Common myeloid progenitor, CD34-positive (primary cell): ENCODE results near the gene ODC1.
"Not testable (repeated sequence)": the region's sequence is repeated elsewhere in the genome, so short reads cannot be mapped to it uniquely, and the experiment has no call there.

Source experiments
- CTCF ChIA-PET: fragments of 350-600 bp; sonication (Branson Sonifier 250); formaldehyde crosslinking; loops from one replicate; lab custom pipeline; 2021; ENCODE audit warnings: antibody characterized with exemption; lab: Charles Lee
- POLR2A ChIA-PET: fragments of 350-600 bp; sonication (Branson Sonifier 250); formaldehyde crosslinking; loops from one replicate; lab custom pipeline; 2021; ENCODE audit warnings: antibody characterized with exemption; lab: Charles Lee
- DNase-seq, 3 donors: peaks; one replicate each; pipeline versions ENCODE4 v3.0.0 to v3.0.0-alpha.2; 2013
- H3K27ac ChIP-seq, 2 experiments: 1 replicate in 1 of 2; 2 replicates in 1 of 2; pipeline ENCODE4 v1.7.0; 2013; ENCODE audit warnings: inconsistent platforms in 2 of 2, low read length in 2 of 2, mild to moderate bottlenecking in 2 of 2, low read depth in 1 of 2, moderate library complexity in 1 of 2; ENCODE audit not compliant: severe bottlenecking in 2 of 2, insufficient read depth in 1 of 2, poor library complexity in 1 of 2
- H3K27me3 ChIP-seq, 5 experiments: replicated peaks in 2 of 5; 1 replicate in 3 of 5; 2 replicates in 2 of 5; pipeline versions ENCODE4 v1.6.1 to v1.7.0; 2013; ENCODE audit warnings: low read length in 4 of 5, mild to moderate bottlenecking in 2 of 5, moderate library complexity in 2 of 5, inconsistent platforms in 1 of 5; ENCODE audit not compliant: insufficient read depth in 5 of 5, control insufficient read depth in 4 of 5
- H3K36me3 ChIP-seq, 4 experiments: 1 replicate in 2 of 4; 2 replicates in 2 of 4; pipeline versions ENCODE4 v1.6.1 to v1.7.0; 2013; ENCODE audit warnings: low read length in 3 of 4, control low read depth in 1 of 4, mild to moderate bottlenecking in 1 of 4; ENCODE audit not compliant: control insufficient read depth in 4 of 4, insufficient read depth in 4 of 4
- H3K4me1 ChIP-seq, 4 experiments: 1 replicate in 3 of 4; 2 replicates in 1 of 4; pipeline versions ENCODE4 v1.6.1 to v1.7.1; 2013; ENCODE audit warnings: low read length in 3 of 4, mild to moderate bottlenecking in 3 of 4, control low read depth in 1 of 4, inconsistent platforms in 1 of 4, moderate library complexity in 1 of 4; ENCODE audit not compliant: control insufficient read depth in 4 of 4, insufficient read depth in 4 of 4; ENCODE audit errors: control extremely low read depth in 1 of 4
- H3K4me3 ChIP-seq, 7 experiments: 1 replicate in 4 of 7; 2 replicates in 3 of 7; pipeline versions ENCODE4 v1.5.1 to v1.7.0; 2013; ENCODE audit warnings: mild to moderate bottlenecking in 7 of 7, low read length in 6 of 7, moderate library complexity in 6 of 7, inconsistent platforms in 2 of 7, low read depth in 2 of 7, control low read depth in 1 of 7; ENCODE audit not compliant: insufficient read depth in 4 of 7, control insufficient read depth in 1 of 7; ENCODE audit errors: extremely low read depth in 1 of 7
- H3K9me3 ChIP-seq, 5 experiments: 1 replicate in 4 of 5; 2 replicates in 1 of 5; pipeline versions ENCODE4 v1.6.1 to v1.7.1; 2013; ENCODE audit warnings: low read length in 4 of 5, mild to moderate bottlenecking in 2 of 5, inconsistent platforms in 1 of 5, low read depth in 1 of 5, moderate library complexity in 1 of 5; ENCODE audit not compliant: control insufficient read depth in 4 of 5, insufficient read depth in 2 of 5; ENCODE audit errors: control extremely low read depth in 1 of 5
- WGBS: methylation state at CpG from one replicate; pipeline ENCODE4 v1.1.5; 2013; ENCODE audit not compliant: insufficient coverage; 5-methylcytosine and 5-hydroxymethylcytosine counted together

The ODC1 gene

DNA sequence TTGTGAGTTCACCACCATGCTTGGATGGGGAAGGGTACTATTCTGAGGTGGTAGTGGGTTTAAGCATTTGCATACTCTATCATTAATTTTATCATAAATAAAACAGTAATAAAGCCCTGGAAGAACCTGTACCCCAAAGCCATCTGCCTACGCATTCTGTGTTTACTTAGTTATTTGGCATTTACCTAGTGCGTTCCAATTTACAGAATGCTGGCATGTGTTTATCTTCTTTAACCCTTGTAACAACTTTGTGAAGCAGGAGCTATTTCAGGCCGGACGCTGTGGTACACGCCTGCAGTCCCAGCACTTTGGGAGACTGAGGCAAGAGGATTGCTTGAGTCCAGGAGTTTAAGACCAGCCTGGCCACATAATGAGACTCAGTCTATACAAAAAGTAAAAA lies 17.8 kb upstream of the ODC1 start:
- no peak overlapping the region for H3K4me3 ChIP-seq
- POLR2A ChIA-PET: no interaction called here
- no peaks in the 10 kb centered on the region for H3K36me3 ChIP-seq
- peaks cover 0 to 8% (median 0%) of the 10 kb centered on the region in 5 experiments for H3K27me3 ChIP-seq
- DNase-seq: no peak
- no peaks in the 10 kb centered on the region for H3K4me1 ChIP-seq
- no peaks in the 10 kb centered on the region for H3K9me3 ChIP-seq
- CTCF ChIA-PET: interaction anchor here (1.2 kb wide), 1 partner anchor 16 kb away, joined by 4 read pairs; no protein-coding TSS in a partner anchor
- 96% methylated on average over 5 of the region's 5 CpGs for WGBS
- no peak overlapping the region for H3K27ac ChIP-seq

DNA sequence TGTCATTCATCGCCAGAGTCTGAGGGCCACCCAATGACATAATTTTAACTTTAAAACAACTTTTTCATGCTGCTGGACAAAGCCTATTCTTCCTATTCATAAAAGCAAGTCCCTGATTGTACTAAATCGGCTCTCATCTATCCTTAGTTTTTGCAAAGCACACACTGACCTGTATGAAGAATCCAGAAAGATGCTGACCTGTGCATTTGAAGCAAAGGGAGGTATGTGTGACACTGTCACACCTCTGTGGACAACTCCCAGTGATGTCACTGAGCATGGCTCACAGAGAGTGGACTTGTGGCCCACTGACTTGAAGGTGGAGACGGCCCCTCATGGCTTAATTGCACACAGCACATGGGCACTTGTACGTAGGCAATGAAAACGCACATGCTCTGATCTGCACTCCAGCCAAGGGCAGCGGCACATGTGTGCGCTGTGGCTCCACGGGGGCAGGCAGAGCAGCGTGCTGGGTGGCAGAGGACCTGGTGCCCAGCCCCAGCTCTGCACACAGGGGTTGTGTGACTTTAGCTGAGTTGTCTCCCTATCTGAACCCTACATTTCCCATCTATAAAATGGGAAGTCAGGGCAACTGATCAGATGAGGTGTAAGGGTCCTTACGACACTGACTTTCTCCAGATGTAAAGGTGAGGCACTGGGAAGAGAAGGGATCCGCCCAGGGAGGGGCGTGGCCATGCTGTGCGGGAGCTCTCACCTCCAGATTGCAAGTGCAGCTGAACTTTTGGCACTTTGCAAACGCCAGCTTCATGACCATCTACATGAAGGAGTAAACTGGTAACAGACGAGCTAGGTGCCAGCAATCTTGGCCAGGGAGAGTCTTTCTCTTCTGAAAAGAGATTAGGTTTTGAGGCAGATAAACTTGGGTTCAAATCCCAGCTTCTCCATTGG lies 14.3 kb upstream of the ODC1 start:
- Histone ChIP-seq H3K9me3 (no peaks in the 10 kb centered on the region), H3K36me3 (no peaks in the 10 kb centered on the region), H3K27ac (no peak overlapping the region), H3K4me1 (no peaks in the 10 kb centered on the region), H3K4me3 (no peak overlapping the region), H3K27me3 (peaks cover 0 to 14% (median 4%) of the 10 kb centered on the region in 5 experiments)
- POLR2A ChIA-PET: no interaction called here
- no peak for DNase-seq
- 82% methylated on average over 14 of the region's 15 CpGs for WGBS
- CTCF ChIA-PET: no interaction called here

- DNase-seq: no peak
- Histone ChIP-seq H3K27ac (no peak overlapping the region), H3K4me3 (no peak overlapping the region), H3K36me3 (no peaks in the 10 kb centered on the region), H3K9me3 (no peaks in the 10 kb centered on the region), H3K4me1 (no peaks in the 10 kb centered on the region), H3K27me3 (peaks cover 0 to 14% (median 4%) of the 10 kb centered on the region in 5 experiments)
- 88% methylated on average over 16 of the region's 17 CpGs for WGBS
- CTCF ChIA-PET: no interaction called here
- POLR2A ChIA-PET: no interaction called here
Observed at GRCh38 chr2:10460366-10460796, 12.3 kb upstream of the ODC1 start.

DNA sequence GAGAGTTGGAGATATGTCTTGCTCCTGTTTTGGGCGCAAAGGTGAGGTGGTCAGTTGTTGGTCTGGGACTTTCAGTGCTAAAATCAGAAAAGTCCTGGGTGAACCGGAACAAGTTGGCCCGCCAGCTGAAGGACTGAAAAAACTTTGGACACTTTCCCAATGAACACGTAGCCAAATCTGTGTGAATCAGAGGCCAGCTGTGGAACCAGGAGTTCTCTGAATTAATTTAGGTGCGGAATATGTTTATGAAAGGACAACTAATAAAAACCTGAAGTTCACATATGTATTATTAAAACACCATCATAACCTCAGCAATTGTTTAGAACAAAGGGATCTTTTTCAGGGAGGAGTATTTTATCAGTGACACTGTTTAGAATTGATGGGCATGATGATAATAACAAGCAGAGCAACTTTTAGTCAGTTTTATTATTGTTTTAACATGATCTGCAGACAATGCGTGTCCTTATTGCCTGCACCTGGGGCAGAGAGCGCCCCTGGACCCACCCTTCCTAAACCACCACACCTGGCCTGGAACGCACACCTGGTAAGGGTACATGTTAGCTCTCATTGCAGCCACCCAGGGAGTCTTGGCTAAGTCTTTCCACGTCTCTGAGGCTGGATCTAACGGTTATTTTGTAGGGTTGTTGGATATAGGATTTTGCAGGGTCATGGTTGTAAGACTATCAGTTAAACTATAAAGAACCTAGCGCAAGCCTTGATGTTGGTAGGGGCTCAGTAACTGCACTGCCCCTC lies 9.9 kb upstream of the ODC1 start:
- ChIA-PET CTCF (no interaction called here), POLR2A (no interaction called here)
- Histone ChIP-seq H3K9me3 (no peaks in the 10 kb centered on the region), H3K27ac (no peak overlapping the region), H3K4me3 (no peak overlapping the region), H3K4me1 (no peaks in the 10 kb centered on the region), H3K36me3 (no peaks in the 10 kb centered on the region), H3K27me3 (peaks cover 0 to 14% (median 4%) of the 10 kb centered on the region in 5 experiments)
- no peak for DNase-seq
- 94% methylated on average over 6 of the region's 11 CpGs for WGBS

- H3K36me3 ChIP-seq, POLR2A ChIA-PET, H3K9me3 ChIP-seq, H3K27ac ChIP-seq, CTCF ChIA-PET, DNase-seq, H3K4me3 ChIP-seq, H3K4me1 ChIP-seq: not testable (repeated sequence)
- WGBS: 100% methylated on average over 2 of the region's 3 CpGs
- H3K27me3 ChIP-seq: peaks cover 0 to 12% (median 4%) of the 10 kb centered on the region in 5 experiments
Observed at GRCh38 chr2:10457195-10457594, 9.1 kb upstream of the ODC1 start.

DNA sequence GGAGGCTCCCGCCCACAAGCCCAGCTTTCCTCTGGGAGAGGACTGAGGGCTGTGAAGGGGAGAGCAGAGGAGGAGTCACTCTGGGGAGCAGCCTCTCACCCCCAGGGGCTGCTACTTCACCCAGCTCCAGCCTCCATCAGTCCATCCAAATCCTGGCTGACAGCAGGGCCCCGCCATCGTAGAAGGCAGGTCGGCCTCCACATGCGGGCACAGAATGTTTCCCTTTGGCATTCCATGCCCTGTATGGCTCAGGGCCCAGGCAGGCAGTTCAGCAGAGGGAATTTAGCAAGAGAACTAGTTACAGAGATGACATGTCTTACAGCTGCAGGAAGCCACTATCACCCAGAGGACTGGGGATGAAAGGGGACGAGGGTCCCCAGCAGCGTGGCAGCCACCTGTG lies 6.4 kb upstream of the ODC1 start:
- no peak for DNase-seq
- CTCF ChIA-PET: interaction anchor here (0.6 kb wide), 1 partner anchor 1208 kb away, joined by 3 read pairs; no protein-coding TSS in a partner anchor
- Histone ChIP-seq H3K9me3 (no peaks in the 10 kb centered on the region), H3K27me3 (peaks cover 0 to 7% (median 0%) of the 10 kb centered on the region in 5 experiments), H3K36me3 (no peaks in the 10 kb centered on the region), H3K4me3 (no peak overlapping the region), H3K4me1 (peaks cover 0 to 4% (median 0%) of the 10 kb centered on the region in 4 experiments), H3K27ac (no peak overlapping the region)
- POLR2A ChIA-PET: no interaction called here
- WGBS: 97% methylated on average over 5 of the region's 7 CpGs
